SK-N-MC (cell line): ENCODE data around the gene RPS19.

Source experiments
- DNase-seq: peaks from one replicate; pipeline ENCODE4 v3.0.0-alpha.2; 2011; ENCODE audit warnings: low read depth, low spot score
- H3K27ac ChIP-seq: fragments of 200-600 bp; sonication (generic); 2 replicates; pipeline ENCODE4 v1.5.1; 2016; ENCODE audit warnings: mixed run types
- H3K36me3 ChIP-seq: fragments of 200-600 bp; sonication (generic); 2 replicates; pipeline ENCODE4 v1.6.1; 2017; ENCODE audit warnings: antibody characterized with exemption, low read length, mixed read lengths; ENCODE audit not compliant: insufficient read depth
- H3K4me3 ChIP-seq: fragments of 200-600 bp; sonication (generic); 2 replicates; pipeline ENCODE4 v1.5.1; 2016
- H3K9ac ChIP-seq: fragments of 200-600 bp; sonication (generic); 2 replicates; pipeline ENCODE4 v1.8.0; 2017; ENCODE audit warnings: mixed run types, mixed read lengths; ENCODE audit not compliant: insufficient read length
- H3K9me3 ChIP-seq: fragments of 200-600 bp; sonication (generic); 2 replicates; pipeline ENCODE4 v1.6.1; 2017; ENCODE audit warnings: low read depth, mild to moderate bottlenecking, antibody characterized with exemption, low read length, moderate library complexity, mixed read lengths
- EZH2 ChIP-seq: fragments of 200-600 bp; sonication (generic); IDR thresholded peaks from one replicate; pipeline ENCODE4 v1.6.1; 2017; ENCODE audit warnings: antibody characterized with exemption
- FOXP2 ChIP-seq: optimal IDR thresholded peaks from 2 replicates; pipeline ENCODE3; 2011; ENCODE audit warnings: mild to moderate bottlenecking, moderate library complexity; ENCODE audit not compliant: insufficient read depth; ENCODE audit errors: extremely low read length, control extremely low read depth
- POLR2AphosphoS5 ChIP-seq: IDR thresholded peaks from 2 replicates; pipeline ENCODE4 v1.6.1; 2012; ENCODE audit warnings: mild to moderate bottlenecking, low read depth, low read length, borderline replicate concordance

Gene RPS19

GRCh38 chr19:41897181-41897580 lies 37.1 kb downstream of the RPS19 start:
- H3K4me3 ChIP-seq: no peak overlapping the region
- H3K27ac ChIP-seq: no peak overlapping the region
- H3K9me3 ChIP-seq: no peaks in the 10 kb centered on the region
- no peak overlapping the region for H3K9ac ChIP-seq
- TF ChIP-seq POLR2AphosphoS5 (no peak), FOXP2 (no peak), EZH2 (no peak)
- H3K36me3 ChIP-seq: peaks cover 44% of the 10 kb centered on the region
- DNase-seq: no peak

GRCh38 chr19:41897820-41898219 lies 37.8 kb downstream of the RPS19 start:
- H3K27ac ChIP-seq: no peak overlapping the region
- H3K9ac ChIP-seq: no peak overlapping the region
- H3K9me3 ChIP-seq: no peaks in the 10 kb centered on the region
- no peak overlapping the region for H3K4me3 ChIP-seq
- TF ChIP-seq EZH2: no peak
- TF ChIP-seq POLR2AphosphoS5: no peak
- no peak for TF ChIP-seq FOXP2
- peaks cover 50% of the 10 kb centered on the region for H3K36me3 ChIP-seq
- DNase-seq: no peak

GRCh38 chr19:41898235-41898634 lies 38.2 kb downstream of the RPS19 start:
- H3K9me3 ChIP-seq: no peaks in the 10 kb centered on the region
- no peak overlapping the region for H3K27ac ChIP-seq
- DNase-seq: no peak
- peaks cover 54% of the 10 kb centered on the region for H3K36me3 ChIP-seq
- no peak overlapping the region for H3K4me3 ChIP-seq
- no peak overlapping the region for H3K9ac ChIP-seq
- TF ChIP-seq EZH2 (no peak), FOXP2 (no peak), POLR2AphosphoS5 (no peak)

- TF ChIP-seq POLR2AphosphoS5 (no peak), EZH2 (no peak), FOXP2 (no peak)
- Histone ChIP-seq H3K27ac (no peak overlapping the region), H3K36me3 (peaks cover 69% of the 10 kb centered on the region), H3K4me3 (no peak overlapping the region), H3K9me3 (no peaks in the 10 kb centered on the region), H3K9ac (no peak overlapping the region)
- DNase-seq: no peak
Observed at GRCh38 chr19:41901707-41902360, 41.8 kb downstream of the RPS19 start.

- Histone ChIP-seq H3K9ac (no peak overlapping the region), H3K36me3 (peaks cover 70% of the 10 kb centered on the region), H3K4me3 (no peak overlapping the region), H3K27ac (no peak overlapping the region), H3K9me3 (no peaks in the 10 kb centered on the region)
- TF ChIP-seq FOXP2 (no peak), POLR2AphosphoS5 (no peak), EZH2 (no peak)
- no peak for DNase-seq
Observed at GRCh38 chr19:41902594-41902993, 42.5 kb downstream of the RPS19 start.

- TF ChIP-seq POLR2AphosphoS5 (no peak), FOXP2 (no peak), EZH2 (no peak)
- peaks cover 62% of the 10 kb centered on the region for H3K36me3 ChIP-seq
- no peaks in the 10 kb centered on the region for H3K9me3 ChIP-seq
- no peak overlapping the region for H3K27ac ChIP-seq
- H3K9ac ChIP-seq: no peak overlapping the region
- H3K4me3 ChIP-seq: no peak overlapping the region
- DNase-seq: no peak
Observed at GRCh38 chr19:41903193-41903953, 43.3 kb downstream of the RPS19 start.

- TF ChIP-seq POLR2AphosphoS5: no peak; the same call in 1 of the 2 replicates
- no peak for TF ChIP-seq FOXP2
- Histone ChIP-seq H3K36me3 (peaks cover 59% of the 10 kb centered on the region), H3K27ac (no peak overlapping the region), H3K9ac (no peak overlapping the region), H3K4me3 (no peak overlapping the region), H3K9me3 (no peaks in the 10 kb centered on the region)
- DNase-seq: no peak
Observed at GRCh38 chr19:41904118-41904870, 44.2 kb downstream of the RPS19 start.

GRCh38 chr19:41905273-41906002 lies 45.4 kb downstream of the RPS19 start:
- Histone ChIP-seq H3K27ac (no peak overlapping the region), H3K9me3 (no peaks in the 10 kb centered on the region), H3K36me3 (peaks cover 50% of the 10 kb centered on the region), H3K4me3 (no peak overlapping the region), H3K9ac (no peak overlapping the region)
- TF ChIP-seq FOXP2 (no peak), EZH2 (no peak), POLR2AphosphoS5 (no peak)
- no peak for DNase-seq
